UCSD-AML1 (cell line): ENCODE measurements around the gene GFRA1.

ENCODE experiments used
- DNase-seq: peaks from one replicate; lab custom pipeline; 2025; ENCODE audit not compliant: unreplicated experiment; lab: John Stamatoyannopoulos, UW

GFRA1 gene

GRCh38 chr10:116132780-116133399, 140.1 kb downstream of the GFRA1 start:
- DNase-seq = no peak

- no peak for DNase-seq
Measured at GRCh38 chr10:116130006-116130405, 143.0 kb downstream of the GFRA1 start.

- no peak for DNase-seq
Measured at GRCh38 chr10:116126954-116127695, 145.9 kb downstream of the GFRA1 start.

- no peak for DNase-seq
Measured at GRCh38 chr10:116126239-116126638, 146.8 kb downstream of the GFRA1 start.

- DNase-seq = no peak
Measured at GRCh38 chr10:116125180-116125579, 147.8 kb downstream of the GFRA1 start.

- DNase-seq = no peak
Measured at GRCh38 chr10:116124777-116125176, 148.2 kb downstream of the GFRA1 start.

- DNase-seq = no peak
Measured at GRCh38 chr10:116122664-116123063, 150.3 kb downstream of the GFRA1 start.

- peak; percentile 25 for DNase-seq
Measured at GRCh38 chr10:116121640-116122525, 151.1 kb downstream of the GFRA1 start.

- DNase-seq = no peak
Measured at GRCh38 chr10:116120688-116121455, 152.1 kb downstream of the GFRA1 start.

- DNase-seq = no peak
Measured at GRCh38 chr10:116118847-116119246, 154.2 kb downstream of the GFRA1 start.

- DNase-seq = no peak
Measured at GRCh38 chr10:116115797-116116196, 157.2 kb downstream of the GFRA1 start.

GRCh38 chr10:116115036-116115641, 157.9 kb downstream of the GFRA1 start:
- no peak for DNase-seq

GRCh38 chr10:116113721-116114501, 159.1 kb downstream of the GFRA1 start:
- DNase-seq = no peak

GRCh38 chr10:116112232-116113231, 160.5 kb downstream of the GFRA1 start:
- DNase-seq = no peak

GRCh38 chr10:116111483-116112095, 161.4 kb downstream of the GFRA1 start:
- DNase-seq = no peak

GRCh38 chr10:116110736-116111135, 162.3 kb downstream of the GFRA1 start:
- DNase-seq = no peak

GRCh38 chr10:116109881-116110280, 163.1 kb downstream of the GFRA1 start:
- no peak for DNase-seq

GRCh38 chr10:116109481-116109880, 163.5 kb downstream of the GFRA1 start:
- DNase-seq = no peak
